ENCODE data around the gene USP22. TPM values are rescaled to one million over a fixed set of nuclear protein-coding genes. Genes with fewer than 3 reads are reported as not detected.

The USP22 gene
- total and polyA plus RNA-seq, 2 of the 4 experiments (the other 2 are of a cell fraction): 161 to 319 TPM

- Histone ChIP-seq H3K36me3 (ENCODE audit: control insufficient read depth, insufficient read depth, low read length) (peaks cover 91% of the 10 kb centered on the region), H2AK5ac (ENCODE audit: low read depth, low read length) (no peak overlapping the region), H2AK9ac (replicated peaks; ENCODE audit: low read depth, low read length, poor library complexity) (no peak overlapping the region), H4K5ac (ENCODE audit: low read depth, low read length) (no peak overlapping the region), H3K4ac (ENCODE audit: low read depth, low read length) (no peak overlapping the region), H4K20me1 (ENCODE audit: insufficient read depth, low read length) (peaks cover 98% of the 10 kb centered on the region), H4K8ac (ENCODE audit: low read depth in 2 of 2, low read length in 2 of 2) (no peak overlapping the region), H2BK15ac (ENCODE audit: low read depth, low read length) (no peak overlapping the region), H2BK120ac (ENCODE audit: low read depth, low read length) (no peak overlapping the region), H3K23ac (ENCODE audit: low read depth, low read length) (no peak overlapping the region), H3K4me3 (ENCODE audit: insufficient read depth, low read depth, low read length) (no peak overlapping the region), H2AFZ (replicated peaks; ENCODE audit: low read length, poor library complexity) (no peak overlapping the region), H3K9me1 (ENCODE audit: insufficient read depth, low read length) (peaks cover 6% of the 10 kb centered on the region; the same call in 1 of the 2 replicates), H3K9ac (ENCODE audit: low read depth, low read length) (no peak overlapping the region), H4K91ac (ENCODE audit: insufficient read depth, low read depth, low read length) (no peak overlapping the region), H3K4me2 (ENCODE audit: low read depth, low read length) (no peak overlapping the region), H2BK5ac (ENCODE audit: low read depth, low read length, poor library complexity, severe bottlenecking) (no peak overlapping the region), H3K9me3 (ENCODE audit: control insufficient read depth, insufficient read depth, low read length) (no peaks in the 10 kb centered on the region), H3K27ac (ENCODE audit: insufficient read depth, low read length) (no peak overlapping the region), H3K56ac (ENCODE audit: extremely low read depth, insufficient read depth, low read length) (no peak overlapping the region), H3K14ac (replicated peaks; ENCODE audit: low read depth, low read length) (no peak overlapping the region), H3K79me1 (ENCODE audit: low read depth in 1 of 2, low read length in 2 of 2) (peaks cover 59 to 92% of the 10 kb centered on the region in 2 experiments), H3K4me1 (ENCODE audit: control insufficient read depth, insufficient read depth, low read length) (no peaks in the 10 kb centered on the region), H3K27me3 (ENCODE audit: control insufficient read depth, insufficient read depth, low read length) (no peaks in the 10 kb centered on the region), H2BK20ac (ENCODE audit: low read depth, low read length) (no peak overlapping the region), H3K18ac (ENCODE audit: low read depth, low read length) (no peak overlapping the region)
- dilution Hi-C loops (cut with HindIII; ENCODE audit: low sequenced_read_pairs, unreplicated experiment) (no loop called here), in situ Hi-C loops (cut with MboI; ENCODE audit: low sequenced_read_pairs) (no loop called here), intact Hi-C loops (cut with micrococcal nuclease) (no loop called here)
- DNase-seq: no peak
- TF ChIP-seq USF2 (IDR thresholded peaks at IDR 0.05; ENCODE audit: low read depth, low read length) (no peak), CHD1 (IDR thresholded peaks at IDR 0.05; ENCODE audit: low read depth, low read length) (no peak), MXI1 (IDR thresholded peaks at IDR 0.05; ENCODE audit: borderline replicate concordance, low read depth, low read length) (no peak), NFE2L2 (IDR thresholded peaks at IDR 0.05; ENCODE audit: low read depth, low read length) (no peak), RFX5 (IDR thresholded peaks at IDR 0.05; ENCODE audit: low read depth, low read length) (no peak), MAZ (IDR thresholded peaks at IDR 0.05; ENCODE audit: borderline replicate concordance, low read depth, low read length) (no peak), RAD21 (IDR thresholded peaks at IDR 0.05; ENCODE audit: low read length) (no peak), ELK1 (IDR thresholded peaks at IDR 0.05; ENCODE audit: borderline replicate concordance, low read depth, low read length) (no peak), SMC3 (IDR thresholded peaks at IDR 0.05; ENCODE audit: low read depth, low read length) (no peak), CTCF (conservative IDR thresholded peaks at IDR 0.05; ENCODE audit: low read depth, low read length) (no peak), RCOR1 (IDR thresholded peaks at IDR 0.05; ENCODE audit: insufficient replicate concordance, low read length) (no peak), FOS (IDR thresholded peaks at IDR 0.05; ENCODE audit: low read depth, low read length) (no peak), POLR2A (IDR thresholded peaks at IDR 0.05; ENCODE audit: low read depth, low read length) (no peak), CEBPB (IDR thresholded peaks at IDR 0.05; ENCODE audit: low read depth, low read length) (no peak), BHLHE40 (IDR thresholded peaks at IDR 0.05; ENCODE audit: low read depth, low read length) (no peak), MAFK (IDR thresholded peaks at IDR 0.05; ENCODE audit: low read depth, low read length) (no peak)
- 70% methylated on average over 2 of the region's 9 CpGs; no CpG with 5 or more reads in 1 of the 2 experiments for WGBS, 2 experiments (ENCODE audit: extremely low coverage in 2 of 2, insufficient read length in 1 of 2)
- POLR2A ChIA-PET (ENCODE audit: unreplicated experiment): no interaction called here
- no peak for ATAC-seq (ENCODE audit: low read depth)
- BruUV-seq (replicated peaks): no TSS peak
- CTCF ChIA-PET: no interaction called here
Observed at GRCh38 chr17:21013983-21014382, 28.8 kb downstream of the USP22 start.
